ENCODE measurements around the gene UFL1.
"Not testable (repeated sequence)": the region's sequence is repeated elsewhere in the genome, so short reads cannot be mapped to it uniquely, and the experiment has no call there.

UFL1 gene

GRCh38 chr6:96521644-96522464 is at the start of gene UFL1:
Gene UFL1 (plus strand): TSS chr6:96521806. CDS start chr6:96521874, 68 bp downstream.
- peak; percentile 90 for DNase-seq

GRCh38 chr6:96472291-96472690 is 49.3 kb upstream of the UFL1 start:
- DNase-seq, result not testable (repeated sequence)

DNA sequence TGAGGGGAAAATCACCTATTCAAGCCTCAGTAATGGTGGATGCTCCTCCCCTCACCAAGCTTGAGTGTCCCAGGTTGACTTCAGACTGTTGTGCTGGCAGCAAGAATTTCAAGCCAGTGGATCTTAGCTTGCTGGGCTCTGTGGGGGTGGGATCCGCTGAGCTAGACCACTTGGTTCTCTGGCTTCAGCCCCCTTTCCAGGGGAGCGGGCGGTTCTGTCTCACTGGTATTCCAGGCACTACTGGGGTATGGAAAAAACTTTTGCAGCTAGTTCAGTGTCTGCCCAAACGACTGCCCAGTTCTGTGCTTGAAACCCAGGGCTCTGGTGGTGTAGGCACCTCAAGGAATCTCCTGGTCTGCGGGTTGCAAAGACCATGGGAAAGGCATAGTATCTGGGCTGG is 42.9 kb upstream of the UFL1 start:
- no peak for DNase-seq

DNA sequence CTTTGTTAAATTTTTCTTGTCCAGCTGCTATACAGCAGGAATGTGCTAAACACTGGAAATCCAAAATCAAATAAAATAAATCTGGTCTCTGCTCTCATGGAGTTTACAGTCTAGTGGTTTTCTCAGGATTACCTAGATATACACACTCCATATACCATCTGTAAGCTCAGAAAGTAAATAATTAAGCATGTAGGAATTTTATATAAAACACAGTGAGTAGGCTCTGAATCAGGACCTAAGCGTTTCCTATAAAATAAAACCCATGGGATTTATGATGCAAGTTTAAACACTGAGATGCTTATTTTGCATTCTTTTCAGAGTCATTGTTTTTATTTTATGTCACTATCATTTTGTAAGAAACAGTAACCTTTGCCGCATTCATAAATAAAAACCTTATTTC is 29.7 kb upstream of the UFL1 start:
- DNase-seq, result no peak

DNA sequence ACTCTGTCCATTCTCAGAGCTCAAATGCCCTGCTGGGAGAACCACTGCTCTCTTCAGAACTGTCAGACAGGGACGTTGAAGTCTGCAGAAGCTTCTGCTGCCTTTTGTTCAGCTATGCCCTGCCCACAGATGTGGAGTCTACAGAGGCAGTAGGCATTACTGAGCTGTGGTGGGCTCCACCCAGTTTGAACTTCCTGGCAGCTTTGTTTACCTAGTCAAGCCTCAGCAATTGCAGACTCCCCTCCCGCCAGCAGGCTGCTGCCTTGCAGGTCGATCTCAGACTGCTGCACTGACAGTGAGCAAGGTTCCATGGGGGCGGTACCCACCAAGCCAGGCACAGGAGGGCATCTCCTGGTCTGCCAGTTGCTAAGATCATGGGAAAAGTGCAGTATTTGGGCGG is 21.8 kb upstream of the UFL1 start:
- no peak for DNase-seq

- no peak for DNase-seq
These were observed 18.7 kb upstream of the UFL1 start for GRCh38 chr6:96502915-96503314.

GRCh38 chr6:96505363-96505762 is 16.2 kb upstream of the UFL1 start:
- DNase-seq, result peak; percentile 27

DNA sequence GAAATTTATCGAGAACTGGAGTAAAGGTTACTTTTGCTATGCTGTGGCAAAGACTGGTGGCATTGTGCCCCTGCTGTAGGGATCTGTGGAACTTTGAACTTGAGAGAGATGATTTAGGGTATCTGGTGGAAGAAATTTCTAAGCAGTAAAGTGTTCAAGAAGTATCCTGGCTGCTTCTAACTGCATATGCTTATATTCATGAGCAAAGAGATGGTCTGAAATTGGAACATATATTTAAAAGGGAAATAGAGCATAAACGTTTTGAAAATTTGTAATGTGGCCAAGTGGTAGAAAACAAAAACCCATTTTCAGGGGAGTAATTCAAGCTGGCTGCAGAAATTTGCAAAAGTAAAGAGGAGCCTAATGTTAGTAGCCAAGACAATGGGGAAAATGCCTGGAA is 12.3 kb upstream of the UFL1 start:
- no peak for DNase-seq

- DNase-seq, result no peak
These were observed 1.2 kb upstream of the UFL1 start for GRCh38 chr6:96520171-96521115.

- no peak for DNase-seq
These were observed 331 bp upstream of the UFL1 start for GRCh38 chr6:96521306-96521643.

GRCh38 chr6:96522465-96523009 is 931 bp downstream of the UFL1 start:
- no peak for DNase-seq

- DNase-seq, result no peak
These were observed 6.6 kb downstream of the UFL1 start for GRCh38 chr6:96528193-96528592.

- no peak for DNase-seq
These were observed 10.8 kb downstream of the UFL1 start for GRCh38 chr6:96532399-96532798.

DNA sequence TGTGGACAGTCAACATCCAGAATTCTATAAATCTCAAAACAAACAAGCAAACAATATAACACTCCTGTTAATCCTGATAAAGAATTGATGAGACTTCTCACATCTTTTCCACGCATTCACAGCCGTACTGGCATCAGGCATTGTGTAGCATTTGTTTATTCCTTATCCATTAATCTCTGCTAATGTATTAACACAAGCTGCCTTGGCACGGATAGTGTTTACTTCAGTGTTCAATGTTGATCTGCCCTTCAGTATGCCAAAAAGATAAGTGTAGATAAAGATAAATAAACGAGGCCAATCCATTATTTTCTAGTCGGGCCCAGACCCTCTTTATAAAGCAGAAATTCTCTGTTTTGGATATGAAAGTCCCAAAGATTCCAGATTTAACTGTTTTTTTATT is 16.1 kb downstream of the UFL1 start:
- no peak for DNase-seq

DNA sequence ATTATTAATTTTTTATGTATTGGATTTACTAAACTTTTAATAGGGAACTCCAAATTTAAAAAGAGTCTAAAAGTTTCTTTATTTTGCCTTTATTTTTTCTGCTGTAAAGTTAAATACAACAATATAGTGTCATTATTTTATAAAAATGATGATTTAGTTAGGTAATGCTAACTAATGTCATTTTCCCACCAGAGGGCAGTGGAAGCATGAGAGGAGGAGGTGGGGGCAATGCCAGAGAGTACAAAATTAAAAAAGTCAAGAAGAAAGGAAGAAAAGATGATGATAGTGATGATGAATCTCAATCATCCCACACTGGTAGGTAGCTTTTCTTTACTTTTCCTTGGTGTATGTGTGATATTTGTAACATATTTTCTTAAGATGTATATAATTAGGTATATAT is 21.1 kb downstream of the UFL1 start:
- peak; percentile 15 for DNase-seq

- no peak for DNase-seq
These were observed 24.3 kb downstream of the UFL1 start for GRCh38 chr6:96545882-96546281.

DNA sequence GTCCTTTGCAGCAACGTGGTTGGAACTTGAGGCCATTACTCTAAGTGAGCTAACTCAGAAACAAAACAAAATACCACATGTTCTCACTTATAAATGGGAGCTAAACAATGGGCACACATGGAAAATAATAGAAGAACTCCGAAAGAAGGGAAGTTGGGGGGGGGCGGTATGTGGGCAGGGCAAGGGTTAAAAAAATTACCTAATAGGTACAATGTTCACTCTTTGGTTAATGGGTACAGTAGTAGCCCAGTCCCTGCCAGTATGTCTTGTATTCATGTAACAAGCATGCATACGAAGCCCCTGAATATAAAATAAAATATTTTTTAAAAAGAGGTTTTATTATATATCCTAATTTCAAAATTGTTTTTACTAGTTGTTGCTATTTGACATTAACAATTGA is 26.0 kb downstream of the UFL1 start:
- DNase-seq, result no peak

- DNase-seq, result no peak
These were observed 33.0 kb downstream of the UFL1 start for GRCh38 chr6:96554558-96554957.

GRCh38 chr6:96559740-96560139 is 38.1 kb downstream of the UFL1 start:
- not testable (repeated sequence) for DNase-seq

GRCh38 chr6:96562886-96563285 is 41.3 kb downstream of the UFL1 start, which contains the start of gene FHL5:
Gene FHL5 (plus strand): TSS chr6:96563128. CDS start chr6:96603614, 40,486 bp downstream.
- no peak for DNase-seq

DNA sequence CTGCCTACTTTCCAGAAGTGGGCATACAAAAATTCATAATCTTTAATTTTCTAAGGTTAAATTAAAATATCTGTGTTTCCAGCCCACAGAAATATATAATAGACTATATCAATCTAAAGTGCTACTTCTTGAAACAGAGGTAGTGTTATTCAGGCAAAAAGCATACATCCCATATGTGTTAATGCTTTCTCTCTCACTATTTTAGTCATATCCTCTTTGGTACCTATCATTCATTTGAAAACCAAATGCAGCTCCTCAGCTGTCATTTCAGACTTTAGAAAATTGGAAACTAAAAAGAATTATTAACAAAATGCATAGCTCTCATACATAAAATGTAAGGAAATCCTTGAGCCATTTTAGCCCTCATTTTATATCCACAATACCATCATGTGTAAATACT is 42.2 kb downstream of the UFL1 start:
- no peak for DNase-seq

GRCh38 chr6:96570053-96570452 is 48.4 kb downstream of the UFL1 start:
- DNase-seq, result no peak

DNA sequence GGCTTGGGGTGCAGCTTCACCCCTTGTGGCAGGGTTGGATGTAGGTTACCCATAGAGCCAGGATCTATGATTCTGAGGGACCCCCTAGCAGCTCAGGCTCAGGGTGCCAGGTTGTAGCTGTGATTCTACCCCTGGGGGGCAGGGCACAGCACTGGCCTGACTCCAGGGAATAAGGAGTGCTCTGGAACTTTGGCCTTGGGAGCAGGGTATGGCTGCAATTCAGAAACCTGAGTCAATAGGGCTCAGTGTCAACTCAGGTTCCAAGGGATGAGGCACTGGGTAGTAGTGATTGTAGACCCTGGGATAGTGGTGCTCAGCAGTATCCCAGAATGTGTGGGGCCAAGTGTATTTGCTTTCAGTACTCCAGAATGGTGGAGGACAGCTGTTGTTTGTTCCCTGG is 49.9 kb downstream of the UFL1 start:
- no peak for DNase-seq

DNA sequence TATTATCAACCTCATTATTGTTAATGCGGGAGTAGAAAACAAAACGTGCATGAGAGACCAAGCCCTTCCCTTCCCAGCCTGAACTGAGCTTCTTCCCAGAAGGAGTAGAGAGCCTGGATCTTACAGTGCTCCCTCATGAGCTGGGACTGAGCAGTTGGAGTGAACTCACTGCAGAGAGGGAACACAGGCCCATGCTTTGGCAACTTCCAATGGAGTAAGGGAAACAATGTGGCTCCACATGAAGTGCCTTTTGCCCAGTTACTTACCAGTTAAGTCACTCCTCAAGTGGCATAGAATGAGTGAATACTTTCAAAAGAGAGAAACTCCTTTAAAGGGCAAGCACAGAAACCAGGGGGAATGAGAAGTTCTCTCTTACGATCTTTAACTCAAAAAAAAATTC is 53.8 kb downstream of the UFL1 start:
- DNase-seq, result no peak
